Thymus (tissue), 11 donors: ENCODE measurements around the gene IDUA. TPM values are rescaled to one million over a fixed set of nuclear protein-coding genes. Genes with fewer than 3 reads are reported as not detected.
"Not testable (repeated sequence)": the region's sequence is repeated elsewhere in the genome, so short reads cannot be mapped to it uniquely, and the experiment has no call there.

Experiments used
- DNase-seq, 9 donors: peaks; one replicate each; pipeline ENCODE4 v3.0.0-alpha.2; 2013; ENCODE audit warnings: low spot score in 9 of 9, low read depth in 6 of 9, missing footprints in 1 of 9
- H3K27ac ChIP-seq, 2 donors: one replicate each; pipeline ENCODE4 v1.5.1; 2013; ENCODE audit warnings: control low read depth in 1 of 2, low read depth in 1 of 2, low read length in 1 of 2, mild to moderate bottlenecking in 1 of 2, moderate library complexity in 1 of 2
- H3K27me3 ChIP-seq, 2 donors: one replicate each; pipeline ENCODE4 v1.5.1; 2013; ENCODE audit warnings: low read length in 1 of 2; ENCODE audit not compliant: control insufficient read depth in 2 of 2, insufficient read depth in 1 of 2
- H3K36me3 ChIP-seq, 2 donors: one replicate each; pipeline ENCODE4 v1.5.1; 2013; ENCODE audit warnings: low read length in 1 of 2, mild to moderate bottlenecking in 1 of 2, moderate library complexity in 1 of 2; ENCODE audit not compliant: control insufficient read depth in 2 of 2, insufficient read depth in 2 of 2
- H3K4me1 ChIP-seq, 2 donors: one replicate each; pipeline ENCODE4 v1.5.1; 2013; ENCODE audit warnings: low read length in 2 of 2; ENCODE audit not compliant: control insufficient read depth in 2 of 2, insufficient read depth in 2 of 2
- H3K4me3 ChIP-seq, 2 donors: one replicate each; pipeline ENCODE4 v1.5.1; 2013; ENCODE audit warnings: low read length in 2 of 2, control low read depth in 1 of 2, mild to moderate bottlenecking in 1 of 2
- H3K9me3 ChIP-seq, 2 donors: one replicate each; pipeline ENCODE4 v1.5.1; 2013; ENCODE audit warnings: low read length in 1 of 2, mild to moderate bottlenecking in 1 of 2; ENCODE audit not compliant: control insufficient read depth in 2 of 2, insufficient read depth in 1 of 2
- WGBS: extraction: QIAGEN DNeasy Blood & Tissue Kit; methylation state at CpG from one replicate; pipeline ENCODE4 v1.1.7; 2013; 5-methylcytosine and 5-hydroxymethylcytosine counted together
- polyA plus RNA-seq: library from polyadenylated mRNA; stranded (reverse); fragments of 200-250 nt; gene quantifications from one replicate; pipeline ENCODE4 v1.2.3, GENCODE V29; 2013
- total RNA-seq: library from RNA; stranded (reverse); fragments of 120-200 nt; gene quantifications from one replicate; pipeline ENCODE4 v1.2.4, GENCODE V29; 2013
- donor health status: healthy.

The IDUA gene
- total and polyA plus RNA-seq, 2 donors = 12.6 to 27.4 TPM

- H3K9me3 ChIP-seq = no peaks in the 10 kb centered on the region
- no peak overlapping the region for H3K27ac ChIP-seq
- 61% methylated on average over 12 of the region's 12 CpGs for WGBS
- no peak for DNase-seq
- no peaks in the 10 kb centered on the region for H3K36me3 ChIP-seq
- H3K27me3 ChIP-seq = peaks cover 59 to 78% of the 10 kb centered on the region in 2 donors
- peaks cover 0 to 2% of the 10 kb centered on the region in 2 donors for H3K4me1 ChIP-seq
- H3K4me3 ChIP-seq = no peak overlapping the region
Measured at GRCh38 chr4:998096-998691, 11.3 kb downstream of the IDUA start.

- not testable (repeated sequence) for H3K36me3 ChIP-seq, H3K4me3 ChIP-seq, H3K27ac ChIP-seq, DNase-seq, H3K4me1 ChIP-seq, H3K9me3 ChIP-seq
- 65% methylated on average over 16 of the region's 21 CpGs for WGBS
- peaks cover 70 to 90% of the 10 kb centered on the region in 2 donors for H3K27me3 ChIP-seq
Measured at GRCh38 chr4:999240-999863, 12.5 kb downstream of the IDUA start.

DNA sequence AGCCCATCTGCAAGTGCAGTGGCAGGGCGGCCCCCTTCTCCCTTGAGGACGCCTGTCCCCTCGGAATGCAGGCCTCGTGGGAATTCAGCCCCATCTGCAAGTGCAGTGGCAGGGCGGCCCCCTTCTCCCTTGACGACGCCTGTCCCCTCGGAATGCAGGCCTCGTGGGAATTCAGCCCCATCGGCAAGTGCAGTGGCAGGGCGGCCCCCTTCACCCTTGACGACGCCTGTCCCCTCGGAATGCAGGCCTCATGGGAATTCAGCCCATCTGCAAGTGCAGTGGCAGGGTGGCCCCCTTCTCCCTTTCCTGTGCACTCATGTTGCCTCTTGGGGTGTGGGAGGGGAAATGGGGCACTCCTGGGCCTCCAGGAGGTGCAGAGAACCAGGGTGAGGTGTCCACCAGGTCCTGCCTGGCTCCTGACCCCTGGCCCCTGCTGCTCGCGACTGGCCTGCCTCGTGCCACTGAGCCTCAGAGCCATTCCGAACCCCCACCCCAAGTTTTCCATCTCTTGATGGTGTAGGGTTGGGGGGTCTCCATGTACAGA lies 13.1 kb downstream of the IDUA start:
- no peaks in the 10 kb centered on the region for H3K36me3 ChIP-seq
- WGBS = 76% methylated on average over 18 of the region's 18 CpGs
- peaks cover 0 to 2% of the 10 kb centered on the region in 2 donors for H3K4me1 ChIP-seq
- no peak overlapping the region for H3K27ac ChIP-seq
- no peak for DNase-seq
- no peaks in the 10 kb centered on the region for H3K9me3 ChIP-seq
- no peak overlapping the region for H3K4me3 ChIP-seq
- H3K27me3 ChIP-seq = peaks cover 76 to 96% of the 10 kb centered on the region in 2 donors

GRCh38 chr4:1000686-1001260 lies 13.9 kb downstream of the IDUA start:
- 96% methylated on average over 15 of the region's 15 CpGs for WGBS
- no peak for DNase-seq
- H3K4me1 ChIP-seq = peaks cover 0 to 2% of the 10 kb centered on the region in 2 donors
- no peaks in the 10 kb centered on the region for H3K9me3 ChIP-seq
- H3K27me3 ChIP-seq = peaks cover 81 to 97% of the 10 kb centered on the region in 2 donors
- no peak overlapping the region for H3K4me3 ChIP-seq
- no peak overlapping the region for H3K27ac ChIP-seq
- no peaks in the 10 kb centered on the region for H3K36me3 ChIP-seq

DNA sequence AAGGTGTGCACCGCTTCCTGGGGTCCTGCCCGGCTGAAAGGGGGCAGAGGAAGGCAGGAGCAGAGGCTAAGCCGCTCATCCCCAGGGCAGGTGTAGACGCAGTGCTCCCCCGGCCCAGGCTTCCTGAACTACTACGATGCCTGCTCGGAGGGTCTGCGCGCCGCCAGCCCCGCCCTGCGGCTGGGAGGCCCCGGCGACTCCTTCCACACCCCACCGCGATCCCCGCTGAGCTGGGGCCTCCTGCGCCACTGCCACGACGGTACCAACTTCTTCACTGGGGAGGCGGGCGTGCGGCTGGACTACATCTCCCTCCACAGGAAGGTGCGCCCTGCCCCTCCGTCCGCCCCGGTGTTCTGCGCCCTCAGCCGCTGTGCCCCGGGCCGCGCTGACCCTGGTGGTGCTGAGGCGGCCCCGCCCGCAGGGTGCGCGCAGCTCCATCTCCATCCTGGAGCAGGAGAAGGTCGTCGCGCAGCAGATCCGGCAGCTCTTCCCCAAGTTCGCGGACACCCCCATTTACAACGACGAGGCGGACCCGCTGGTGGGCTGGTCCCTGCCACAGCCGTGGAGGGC lies 14.8 kb downstream of the IDUA start:
- H3K9me3 ChIP-seq = no peaks in the 10 kb centered on the region
- 29% methylated on average over 48 of the region's 48 CpGs for whole genome bisulfite sequencing
- no peaks in the 10 kb centered on the region for H3K36me3 ChIP-seq
- H3K27me3 ChIP-seq = peaks cover 74 to 95% of the 10 kb centered on the region in 2 donors
- no peak overlapping the region for H3K27ac ChIP-seq
- DNase-seq = no peak
- peaks cover 0 to 2% of the 10 kb centered on the region in 2 donors for H3K4me1 ChIP-seq
- no peak overlapping the region for H3K4me3 ChIP-seq

- DNase-seq = no peak
- H3K27me3 ChIP-seq = peaks cover 71 to 95% of the 10 kb centered on the region in 2 donors
- no peak overlapping the region for H3K27ac ChIP-seq
- no peak overlapping the region for H3K4me3 ChIP-seq
- peaks cover 0 to 2% of the 10 kb centered on the region in 2 donors for H3K4me1 ChIP-seq
- no peaks in the 10 kb centered on the region for H3K36me3 ChIP-seq
- WGBS = 7% methylated on average over 54 of the region's 54 CpGs
- H3K9me3 ChIP-seq = peaks cover 0 to 2% of the 10 kb centered on the region in 2 donors
Measured at GRCh38 chr4:1002131-1002630, 15.3 kb downstream of the IDUA start.

GRCh38 chr4:1002631-1003251 lies 15.9 kb downstream of the IDUA start:
- no peak overlapping the region for H3K27ac ChIP-seq
- peaks cover 0 to 2% of the 10 kb centered on the region in 2 donors for H3K4me1 ChIP-seq
- H3K9me3 ChIP-seq = peaks cover 0 to 2% of the 10 kb centered on the region in 2 donors
- DNase-seq = no peak
- WGBS = 5% methylated on average over 75 of the region's 75 CpGs
- H3K4me3 ChIP-seq = no peak overlapping the region
- H3K36me3 ChIP-seq = no peaks in the 10 kb centered on the region
- H3K27me3 ChIP-seq = peaks cover 67 to 95% of the 10 kb centered on the region in 2 donors

GRCh38 chr4:1003271-1004070 lies 16.6 kb downstream of the IDUA start:
- Histone ChIP-seq H3K4me1 (peaks cover 2 to 3% of the 10 kb centered on the region in 2 donors), H3K27ac (no peak overlapping the region), H3K36me3 (no peaks in the 10 kb centered on the region), H3K4me3 (no peak overlapping the region), H3K9me3 (peaks cover 0 to 2% of the 10 kb centered on the region in 2 donors), H3K27me3 (peaks cover 66 to 95% of the 10 kb centered on the region in 2 donors)
- DNase-seq = no peak
- 38% methylated on average over 63 of the region's 63 CpGs for WGBS
